GM21528 (cell line): ENCODE measurements around the gene ZNF579.
"Not testable (repeated sequence)": the region's sequence is repeated elsewhere in the genome, so short reads cannot be mapped to it uniquely, and the experiment has no call there.

Experiments
- ATAC-seq: cut with Tn5 transposase; IDR thresholded peaks from one replicate; pipeline ENCODE4 v1.9.1; 2021; ENCODE audit warnings: mild to moderate bottlenecking, moderate library complexity; ENCODE audit not compliant: unreplicated experiment, low FRiP score

Gene ZNF579

DNA sequence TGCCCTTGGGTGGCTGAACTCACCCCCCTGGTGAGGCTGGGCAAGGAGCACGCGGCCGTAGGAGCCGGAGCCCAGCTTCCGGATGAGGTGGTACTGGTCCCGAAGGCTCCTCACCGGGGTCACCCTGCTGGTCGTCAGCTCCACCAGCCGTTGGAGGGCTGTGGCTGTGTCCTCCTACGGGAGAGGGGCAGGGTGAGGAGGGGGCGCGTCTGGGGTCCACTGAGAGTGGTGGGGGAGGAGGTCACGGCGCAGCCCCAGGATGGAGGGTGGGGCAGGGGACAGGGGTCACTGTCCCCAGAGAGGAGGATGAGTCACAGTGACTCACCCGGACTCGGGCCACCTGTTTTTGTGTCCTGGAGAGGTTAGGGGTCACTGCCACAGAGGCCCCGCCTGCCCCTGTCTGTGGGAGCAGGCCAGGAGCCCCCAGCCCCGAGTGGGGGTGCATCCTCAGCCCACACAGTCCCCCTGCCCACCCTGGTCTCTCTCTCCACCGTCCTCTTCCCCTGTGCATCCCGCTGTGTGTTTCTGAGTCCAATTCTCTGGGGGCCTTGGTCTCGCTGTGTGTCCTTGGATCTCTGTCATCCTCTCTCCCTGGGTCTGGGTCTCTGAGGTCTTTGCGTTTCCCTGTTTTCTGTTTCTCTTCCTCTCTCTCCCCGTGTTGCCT is 35.7 kb downstream of the ZNF579 start:
- no peak for ATAC-seq

DNA sequence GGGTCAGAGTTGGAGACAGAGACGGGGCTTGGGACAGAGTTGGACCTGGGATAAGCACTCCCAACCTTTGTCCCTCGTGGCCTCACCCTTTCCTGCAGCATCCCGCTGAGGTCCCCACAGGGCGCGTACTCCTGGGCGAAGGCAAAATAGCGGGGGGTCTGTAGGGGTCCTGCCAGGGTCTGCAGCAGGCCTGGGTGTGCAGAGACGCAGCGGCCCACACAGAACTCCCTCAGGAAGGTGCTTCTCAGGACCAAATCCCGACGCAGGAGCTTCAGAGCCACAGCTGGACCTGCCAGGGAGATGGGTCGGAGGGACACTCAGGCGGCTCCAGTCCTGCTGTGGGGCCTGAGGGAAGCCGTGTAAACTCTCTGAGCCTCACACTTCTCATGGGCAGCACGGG is 36.6 kb downstream of the ZNF579 start:
- ATAC-seq, result no peak

DNA sequence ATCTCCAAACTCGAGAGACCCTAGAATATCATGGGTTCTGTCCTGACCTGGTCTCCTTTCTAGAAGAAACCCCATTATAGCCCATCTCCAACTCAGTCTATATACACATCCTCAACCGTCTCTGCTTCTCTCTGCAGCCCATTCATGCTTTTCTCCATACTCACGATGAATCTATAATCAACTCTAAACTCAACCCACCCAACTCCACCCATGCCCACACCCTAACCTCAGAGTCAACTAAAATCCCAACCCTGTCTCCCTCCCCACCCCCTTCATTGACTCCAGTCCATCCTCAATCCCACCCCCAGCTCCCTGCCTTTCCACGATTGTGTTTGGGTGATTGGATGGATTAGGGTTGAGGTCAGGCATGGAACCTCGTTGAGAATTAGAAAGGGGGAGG is 37.1 kb downstream of the ZNF579 start:
- ATAC-seq, result no peak

DNA sequence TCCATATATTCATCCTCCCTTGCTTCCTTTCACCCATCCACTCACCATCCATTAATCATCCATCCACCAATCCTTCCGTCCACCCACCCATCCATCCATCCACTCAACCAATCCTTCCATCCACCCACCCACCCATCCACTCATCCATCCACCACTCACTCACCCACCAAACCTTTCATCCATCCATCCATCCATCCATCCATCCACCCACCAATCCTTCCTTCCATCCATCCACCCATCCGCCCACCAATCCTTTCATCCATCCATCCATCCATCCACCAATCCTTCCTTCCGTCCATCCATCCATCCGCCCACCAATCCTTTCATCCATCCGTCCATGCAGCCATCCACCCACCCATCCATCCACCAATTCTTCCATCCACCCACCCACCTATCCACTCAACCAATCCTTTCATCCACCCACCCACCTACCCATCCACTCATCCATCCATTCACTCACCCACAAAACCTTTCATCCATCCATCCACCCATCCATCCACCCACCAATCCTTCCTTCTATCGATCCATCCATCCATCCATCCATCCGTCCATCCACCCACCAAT is 38.3 kb downstream of the ZNF579 start:
- no peak for ATAC-seq

DNA sequence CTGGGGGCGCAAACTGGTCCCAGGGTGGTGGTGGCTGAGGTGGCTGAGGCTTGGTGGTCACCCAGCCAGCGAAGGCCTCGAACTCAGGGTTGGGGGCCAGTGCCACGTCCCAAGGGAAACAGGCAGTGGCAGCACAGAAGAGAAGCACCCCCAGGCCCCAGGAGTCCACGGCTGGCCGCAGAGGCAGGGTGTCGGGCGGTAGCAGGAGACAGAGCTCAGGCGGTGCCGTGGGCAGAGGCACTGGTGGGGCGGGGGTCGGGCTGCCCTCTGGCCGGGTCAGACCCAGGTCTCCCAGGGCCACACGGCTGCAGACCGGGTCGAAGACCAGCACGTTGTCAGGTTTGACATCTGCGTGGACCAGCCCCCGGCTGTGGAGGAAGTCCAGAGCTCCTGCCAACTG is 39.6 kb downstream of the ZNF579 start:
- ATAC-seq, result no peak

DNA sequence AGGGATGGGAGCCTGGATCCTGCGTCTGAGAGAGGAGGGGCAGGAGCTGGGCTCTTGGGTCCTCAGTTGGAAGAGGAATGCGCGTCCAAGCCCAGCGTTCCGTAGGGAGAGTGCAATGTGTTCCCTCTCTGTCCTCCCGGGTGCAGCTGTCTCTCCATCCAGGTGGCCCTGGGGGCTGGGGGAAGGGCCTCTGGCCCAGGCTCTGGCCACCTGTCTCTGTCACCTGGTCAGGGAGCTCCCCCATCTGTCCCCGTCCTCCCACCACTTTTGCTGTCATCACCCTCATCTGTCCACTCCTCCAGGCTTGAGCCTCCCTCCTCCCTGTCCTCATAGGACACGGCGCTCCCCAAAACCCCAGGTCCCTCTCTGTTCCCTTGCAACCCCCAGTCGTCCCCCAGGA is 40.0 kb downstream of the ZNF579 start:
- ATAC-seq, result no peak

DNA sequence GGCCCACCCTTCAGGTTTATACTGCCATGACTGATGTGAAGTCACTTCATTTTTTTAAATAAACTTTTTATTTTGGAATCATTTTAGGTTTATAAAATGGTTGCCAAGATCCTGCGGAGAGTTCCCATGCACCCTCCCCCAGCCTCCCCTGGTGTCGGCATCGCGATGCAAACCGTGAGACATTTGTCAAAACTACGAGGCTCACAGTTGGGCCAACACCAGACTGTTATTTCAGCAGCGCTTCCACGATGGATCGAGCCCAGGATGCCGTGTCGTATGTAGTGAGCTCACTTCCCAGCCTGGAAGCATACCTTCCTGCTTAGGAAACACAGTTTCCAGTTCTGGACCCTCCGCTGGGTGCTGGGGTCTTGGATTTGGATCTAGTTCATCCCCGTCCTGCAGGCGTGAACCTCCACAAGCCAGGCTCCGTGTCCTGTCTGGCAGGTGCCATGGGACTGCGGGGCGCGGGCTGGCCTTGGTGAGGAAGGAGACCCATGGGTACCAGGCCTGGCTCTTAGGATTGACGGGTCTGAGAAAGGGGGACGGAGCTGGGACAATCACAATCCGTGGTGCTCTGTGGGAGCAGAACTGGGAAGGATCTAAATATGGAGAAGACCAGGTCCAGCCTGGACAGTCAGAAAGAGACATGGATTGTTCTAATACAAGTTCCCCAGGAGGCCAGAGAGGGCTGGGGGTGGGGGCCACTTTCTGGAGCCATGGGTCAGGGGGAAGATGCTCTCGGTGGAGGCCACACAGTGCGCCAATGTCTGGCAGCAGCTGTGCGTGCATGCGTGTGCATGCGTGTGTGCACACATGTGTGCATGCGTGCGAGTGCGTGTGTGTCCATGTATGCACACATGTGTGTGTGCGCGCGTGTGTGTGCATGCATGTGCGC is 41.3 kb downstream of the ZNF579 start:
- no peak for ATAC-seq

DNA sequence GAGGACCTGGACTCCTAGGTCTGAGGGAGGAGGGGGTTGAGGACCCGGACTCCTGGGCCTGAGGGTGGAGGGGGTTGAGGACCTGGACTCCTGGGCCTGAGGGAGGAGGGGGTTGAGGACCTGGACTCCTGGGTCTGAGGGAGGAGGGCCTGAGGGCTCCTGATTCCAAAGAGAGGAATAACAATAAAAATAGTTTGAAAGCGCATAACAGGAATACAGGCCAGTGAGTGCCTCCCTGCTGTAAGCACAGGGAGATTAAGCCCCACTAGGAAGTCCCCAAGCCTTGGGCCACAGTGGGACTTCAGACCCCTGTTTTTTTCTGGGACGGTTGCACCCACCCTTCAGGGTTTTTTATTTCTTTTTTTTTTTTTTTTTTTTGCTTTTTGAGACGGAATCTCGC is 42.5 kb downstream of the ZNF579 start:
- no peak for ATAC-seq

DNA sequence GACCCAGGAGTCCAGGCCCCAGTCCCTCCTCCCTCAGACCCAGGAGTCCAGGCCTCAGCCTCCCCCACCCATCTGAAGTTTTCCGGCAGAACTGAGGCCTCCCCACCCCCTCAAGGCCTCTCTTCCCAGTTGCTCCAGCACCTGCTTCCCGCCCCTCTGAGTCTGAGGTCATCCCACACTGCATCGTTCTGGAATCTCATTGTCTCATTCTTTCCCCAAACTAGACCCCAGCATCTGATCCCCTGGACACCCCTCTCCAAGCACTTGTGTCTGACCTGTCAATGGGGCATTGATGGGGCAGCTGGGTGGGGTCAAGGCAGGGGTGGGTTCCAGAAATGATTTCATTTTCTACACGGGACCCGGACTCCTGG is 42.9 kb downstream of the ZNF579 start:
- no peak for ATAC-seq

DNA sequence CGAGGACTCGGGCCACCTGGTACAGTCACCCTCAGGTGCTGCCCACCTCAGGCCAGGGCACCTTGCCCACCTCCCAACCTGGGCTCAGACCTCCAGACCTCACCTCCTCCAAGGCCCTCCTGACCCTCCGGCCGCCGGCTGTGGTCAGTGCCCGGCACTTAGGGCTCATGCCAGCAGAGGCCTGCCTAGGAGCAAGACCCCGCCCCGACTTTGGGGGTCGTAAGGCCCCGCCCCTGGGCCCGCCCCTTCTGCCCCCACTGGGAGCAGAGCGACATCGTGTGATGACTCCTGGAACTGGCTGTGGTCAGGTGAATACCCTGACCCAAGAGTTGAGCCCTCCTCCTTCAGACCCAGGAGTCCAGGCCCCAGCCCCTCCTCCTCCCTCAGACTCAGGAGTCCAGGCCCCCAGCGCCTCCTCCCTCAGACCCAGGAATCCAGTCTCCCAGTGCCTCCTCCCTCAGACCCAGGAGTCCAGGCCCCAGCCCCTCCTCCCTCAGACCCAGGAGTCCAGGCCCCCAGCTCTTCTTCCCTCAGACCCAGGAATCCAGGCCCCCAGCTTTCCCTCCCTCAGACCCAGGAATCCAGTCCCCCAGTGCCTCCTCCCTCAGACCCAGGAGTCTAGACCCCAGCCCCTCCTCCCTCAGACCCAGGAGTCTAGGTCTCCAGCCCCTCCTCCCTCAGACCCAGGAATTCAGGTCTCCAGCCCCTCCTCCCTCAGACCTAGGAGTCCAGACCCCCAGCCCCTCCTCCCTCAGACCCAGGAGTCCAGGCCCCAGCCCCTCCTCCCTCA is 43.5 kb downstream of the ZNF579 start, which contains the start of gene SBK2:
SBK2 (minus strand) TSS at position 183 of the 790 bp plus-strand sequence. CDS start 839 bp downstream, outside the sequence.
- ATAC-seq, result no peak

DNA sequence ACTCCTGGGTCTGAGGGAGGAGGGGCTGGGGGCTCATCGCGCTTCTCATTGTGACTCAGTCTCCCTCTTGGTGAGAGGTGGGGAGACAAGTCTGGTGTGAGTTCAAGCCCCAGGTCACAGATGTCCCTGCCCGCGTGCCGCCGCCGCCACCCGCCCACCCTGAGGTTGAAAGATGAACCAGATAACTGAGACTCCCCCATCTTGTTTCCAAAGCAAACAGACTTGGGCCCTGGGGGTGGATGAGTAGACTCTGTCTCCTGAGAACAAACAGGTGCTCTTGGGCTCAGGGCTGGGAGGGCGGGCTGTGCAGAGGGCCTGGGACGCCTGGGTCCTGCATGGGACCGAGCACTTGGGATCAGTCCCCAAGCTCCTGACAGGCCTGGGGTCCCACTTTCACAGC is 44.3 kb downstream of the ZNF579 start:
- ATAC-seq, result no peak

DNA sequence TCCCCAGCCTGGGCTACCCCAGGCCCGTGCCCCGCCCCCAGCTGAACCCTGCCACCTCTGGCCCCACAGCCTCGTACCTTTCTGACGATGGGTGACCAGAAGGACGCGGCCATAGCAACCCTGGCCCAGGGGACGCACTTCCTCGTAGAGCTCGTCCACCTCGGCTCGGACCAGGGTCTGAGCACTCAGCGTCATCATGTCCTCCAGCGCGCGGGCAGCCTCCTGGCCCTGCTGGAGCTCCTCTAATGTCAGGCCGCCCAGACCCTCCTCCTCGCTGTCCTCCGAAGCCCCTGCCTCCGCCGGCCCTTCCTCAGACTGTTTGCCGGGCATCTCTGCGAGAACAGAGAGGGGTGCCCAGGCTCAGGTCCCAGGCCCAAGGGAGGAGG is 44.7 kb downstream of the ZNF579 start:
- ATAC-seq, result no peak

DNA sequence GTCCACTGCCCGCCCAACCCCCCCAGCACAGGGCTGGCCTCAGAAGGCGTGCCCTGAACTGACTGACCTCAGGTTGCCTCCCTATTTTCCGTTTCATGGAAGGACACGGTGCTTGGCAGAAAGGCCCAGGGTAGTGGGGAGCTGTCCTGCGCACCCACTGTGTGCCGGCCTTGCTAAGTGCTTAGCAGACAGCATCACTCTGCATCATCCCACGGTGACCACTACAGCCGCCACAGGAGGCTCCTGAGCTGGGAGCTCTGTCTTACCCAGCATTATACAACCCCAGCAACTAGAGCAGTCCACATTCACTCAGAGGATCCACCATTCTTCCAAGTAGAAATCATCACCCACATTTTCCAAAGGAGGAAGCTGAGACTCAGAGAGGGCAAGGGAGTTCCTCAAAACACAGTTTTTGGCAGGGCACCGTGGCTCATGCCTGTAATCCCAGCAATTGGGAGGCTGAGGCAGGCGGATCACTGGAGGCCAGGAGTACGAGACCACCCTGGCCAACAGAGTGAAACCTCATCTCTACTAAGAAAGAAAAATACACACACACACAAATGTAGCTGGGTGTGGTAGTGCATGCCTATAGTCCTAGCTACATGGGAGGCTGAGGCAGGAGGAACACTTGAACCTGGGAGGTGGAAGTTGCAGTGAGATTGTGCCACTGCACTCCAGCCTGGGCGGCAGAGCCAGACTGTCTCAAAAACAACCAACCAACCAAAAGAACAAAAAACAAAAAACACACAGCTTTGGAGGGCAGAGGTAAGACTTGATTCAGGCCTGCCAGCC is 45.3 kb downstream of the ZNF579 start:
- no peak for ATAC-seq

DNA sequence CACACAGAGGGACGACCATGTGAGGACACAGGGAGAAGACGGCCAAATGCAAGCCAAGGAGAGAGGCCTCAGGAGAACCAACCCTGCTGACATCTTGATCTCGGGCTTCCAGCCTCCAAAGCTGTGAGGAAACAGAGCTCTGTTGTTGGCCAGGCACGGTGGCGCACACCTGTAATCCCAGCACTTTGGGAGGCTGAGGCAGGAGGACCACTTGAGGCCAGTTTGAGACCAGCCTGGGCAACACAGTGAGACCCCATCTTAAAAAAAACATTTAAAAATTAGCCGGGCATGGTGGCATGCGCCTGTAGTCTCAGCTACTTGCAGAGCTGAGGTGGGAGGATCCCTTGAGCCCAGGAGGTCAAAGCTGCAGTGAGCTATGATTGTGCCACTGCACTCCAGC is 46.4 kb downstream of the ZNF579 start:
- ATAC-seq, result not testable (repeated sequence)

DNA sequence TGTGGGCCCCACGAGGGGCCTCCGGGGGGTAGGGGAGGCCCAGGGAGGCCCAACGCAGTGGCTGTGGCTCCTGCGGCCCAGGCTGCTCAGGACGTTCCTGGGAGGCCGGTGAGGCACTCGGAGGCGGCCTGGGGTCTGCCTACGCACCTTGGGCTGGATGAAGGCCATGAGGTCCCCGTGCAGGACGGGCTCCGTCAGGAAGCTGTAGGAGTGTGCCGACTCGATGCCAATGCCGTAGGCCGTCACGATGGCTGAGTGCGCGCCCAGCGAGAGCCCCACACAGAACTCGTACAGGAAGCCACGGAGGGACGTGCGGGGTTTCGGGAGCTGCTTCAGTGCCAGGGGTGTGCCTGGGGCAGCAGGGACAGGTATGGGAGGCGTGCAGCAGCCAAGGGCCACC is 49.7 kb downstream of the ZNF579 start:
- no peak for ATAC-seq

DNA sequence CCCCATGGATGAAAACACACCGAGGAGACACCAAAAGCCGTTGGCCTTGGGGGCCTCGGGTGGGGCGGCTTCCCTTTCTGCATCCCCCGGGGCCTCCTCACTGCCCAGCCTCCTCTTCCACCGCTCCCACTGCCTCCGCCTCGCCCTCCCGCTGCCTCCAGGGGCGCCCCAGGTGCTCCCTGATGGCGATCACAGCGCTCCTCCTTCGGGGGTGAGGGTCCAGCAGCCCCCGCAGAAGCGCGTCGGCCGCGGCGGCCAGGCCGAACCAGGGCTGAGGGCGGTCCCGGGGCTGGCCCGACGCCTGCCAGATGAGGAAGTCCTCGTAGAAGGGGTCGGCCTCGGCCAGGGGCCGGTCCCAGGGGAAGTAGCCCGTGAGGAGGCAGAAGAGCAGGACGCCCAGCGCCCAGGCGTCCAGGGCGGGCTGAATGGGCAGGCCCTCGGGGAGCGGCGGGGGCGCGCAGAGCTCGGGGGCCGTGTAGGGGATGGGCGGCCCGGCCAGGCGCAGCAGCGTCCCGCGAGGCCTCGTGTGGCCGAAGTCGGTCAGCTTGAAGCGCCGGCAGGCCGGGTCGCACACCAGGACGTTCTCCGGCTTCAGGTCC is 50.9 kb downstream of the ZNF579 start:
- ATAC-seq, result no peak

DNA sequence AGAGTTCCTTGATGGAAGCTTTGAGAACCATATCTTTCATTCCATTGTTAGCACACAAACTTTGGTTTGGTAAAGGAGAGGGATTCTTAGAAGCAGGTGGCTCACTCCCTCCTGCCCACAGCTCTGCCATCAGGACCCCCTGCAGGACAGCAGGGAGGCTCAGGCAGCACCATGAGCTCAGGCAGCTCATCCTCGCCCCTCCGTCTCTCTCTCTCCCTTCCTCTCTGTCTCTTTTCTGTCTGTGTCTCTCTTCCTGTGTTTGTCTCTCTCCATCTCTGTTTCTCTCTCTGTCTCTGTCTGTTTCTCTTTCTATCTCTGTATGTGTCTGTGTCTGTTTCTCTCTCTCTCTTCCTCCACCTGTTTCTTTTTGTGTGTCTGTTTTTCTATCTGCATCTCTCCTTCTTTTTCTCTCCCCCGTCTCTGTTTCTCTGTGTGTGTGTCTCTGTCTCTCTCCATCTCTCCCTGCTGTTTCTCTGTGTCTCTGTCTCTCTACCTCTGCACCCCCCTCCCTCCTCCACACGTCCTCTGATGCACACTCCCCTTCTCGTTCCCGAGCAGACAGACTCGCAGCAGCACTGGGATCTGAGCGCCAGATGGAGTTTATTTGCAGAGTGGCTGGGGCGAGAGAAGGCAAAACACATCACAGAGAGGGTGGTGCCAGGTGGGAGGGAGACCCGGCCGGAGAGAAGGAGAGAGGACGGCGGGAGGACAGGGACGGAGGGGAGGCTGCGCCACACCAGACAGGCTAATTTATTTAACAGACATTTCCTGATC is 52.4 kb downstream of the ZNF579 start:
- no peak for ATAC-seq

DNA sequence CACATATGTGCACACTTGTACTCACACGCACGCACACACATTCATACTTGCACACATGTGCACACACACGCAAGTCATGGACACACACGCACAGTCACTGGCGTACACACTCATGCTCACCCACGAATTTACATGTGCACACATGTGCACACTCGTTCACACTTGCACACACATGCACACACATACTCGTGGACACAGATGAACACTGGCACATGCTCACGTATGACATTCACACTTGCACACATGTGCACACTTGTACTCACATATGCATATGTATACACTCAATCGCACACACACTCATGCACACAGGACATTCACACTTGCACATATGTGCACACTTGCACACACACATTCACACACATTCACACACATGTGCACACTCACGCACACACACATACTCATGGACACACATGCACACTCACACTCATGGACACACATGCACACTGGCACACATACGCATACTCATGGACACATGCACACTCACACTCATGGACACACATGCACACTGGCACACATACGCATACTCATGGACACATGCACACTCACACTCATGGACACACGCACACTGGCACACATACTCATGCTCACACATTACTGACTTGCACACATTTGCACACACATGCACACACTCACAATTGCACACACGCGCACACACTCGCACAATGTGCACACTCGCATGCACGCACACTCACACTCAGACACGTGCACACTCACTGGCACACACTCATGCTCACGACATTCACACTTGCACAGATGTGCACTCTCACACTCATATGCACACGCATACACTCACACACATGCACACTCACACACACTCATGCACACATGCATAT is 53.2 kb downstream of the ZNF579 start:
- no peak for ATAC-seq
